ENCODE results near the gene ZFYVE27.

Gene ZFYVE27

GRCh38 chr10:97707134-97707861 lies 29.6 kb upstream of the ZFYVE27 start:
- Histone ChIP-seq H3K9me3 (ENCODE audit: control insufficient read depth, low read length) (no peaks in the 10 kb centered on the region), H3K4me1 (ENCODE audit: control insufficient read depth, insufficient read depth, low read length, poor library complexity, severe bottlenecking) (peaks cover 5% of the 10 kb centered on the region), H3K4me3 (ENCODE audit: extremely low read depth, insufficient read depth, low read length, poor library complexity, severe bottlenecking) (no peak overlapping the region), H3K36me3 (ENCODE audit: control insufficient read depth, insufficient read depth, low read length) (no peaks in the 10 kb centered on the region), H3K27ac (ENCODE audit: low read depth, low read length, severe bottlenecking) (no peak overlapping the region)
- 92 to 95% methylated on average over 10 to 11 of the region's 11 CpGs for WGBS, 2 experiments (ENCODE audit: insufficient coverage in 2 of 2)

GRCh38 chr10:97708167-97708566 lies 28.8 kb upstream of the ZFYVE27 start:
- no peak overlapping the region for H3K4me3 ChIP-seq (ENCODE audit: extremely low read depth, insufficient read depth, low read length, poor library complexity, severe bottlenecking)
- no peaks in the 10 kb centered on the region for H3K9me3 ChIP-seq (ENCODE audit: control insufficient read depth, low read length)
- no peak overlapping the region for H3K27ac ChIP-seq (ENCODE audit: low read depth, low read length, severe bottlenecking)
- WGBS, 2 experiments (ENCODE audit: insufficient coverage in 2 of 2) = 86 to 96% methylated on average over 2 of the region's 2 CpGs
- peaks cover 10% of the 10 kb centered on the region for H3K4me1 ChIP-seq (ENCODE audit: control insufficient read depth, insufficient read depth, low read length, poor library complexity, severe bottlenecking)
- H3K36me3 ChIP-seq (ENCODE audit: control insufficient read depth, insufficient read depth, low read length) = no peaks in the 10 kb centered on the region

GRCh38 chr10:97708976-97709946 lies 27.7 kb upstream of the ZFYVE27 start:
- no peaks in the 10 kb centered on the region for H3K9me3 ChIP-seq (ENCODE audit: control insufficient read depth, low read length)
- H3K27ac ChIP-seq (ENCODE audit: low read depth, low read length, severe bottlenecking) = peak overlapping the region; percentile 26
- no peak overlapping the region for H3K4me3 ChIP-seq (ENCODE audit: extremely low read depth, insufficient read depth, low read length, poor library complexity, severe bottlenecking)
- H3K36me3 ChIP-seq (ENCODE audit: control insufficient read depth, insufficient read depth, low read length) = no peaks in the 10 kb centered on the region
- H3K4me1 ChIP-seq (ENCODE audit: control insufficient read depth, insufficient read depth, low read length, poor library complexity, severe bottlenecking) = peaks cover 12% of the 10 kb centered on the region
- WGBS, 2 experiments (ENCODE audit: insufficient coverage in 2 of 2) = 46 to 60% methylated on average over 13 to 17 of the region's 18 CpGs

- Histone ChIP-seq H3K4me3 (ENCODE audit: extremely low read depth, insufficient read depth, low read length, poor library complexity, severe bottlenecking) (no peak overlapping the region), H3K36me3 (ENCODE audit: control insufficient read depth, insufficient read depth, low read length) (peaks cover 11% of the 10 kb centered on the region), H3K27ac (ENCODE audit: low read depth, low read length, severe bottlenecking) (no peak overlapping the region), H3K4me1 (ENCODE audit: control insufficient read depth, insufficient read depth, low read length, poor library complexity, severe bottlenecking) (peaks cover 23% of the 10 kb centered on the region), H3K9me3 (ENCODE audit: control insufficient read depth, low read length) (no peaks in the 10 kb centered on the region)
- WGBS, 2 experiments (ENCODE audit: insufficient coverage in 2 of 2) = 96 to 97% methylated on average over 4 to 9 of the region's 9 CpGs
Observed at GRCh38 chr10:97711640-97712572, 25.0 kb upstream of the ZFYVE27 start.

GRCh38 chr10:97713339-97713825 lies 23.5 kb upstream of the ZFYVE27 start, which contains the start of gene MARVELD1:
MARVELD1 (plus strand) TSS chr10:97713730; CDS start chr10:97713877, 147 bp downstream.
- peak within 1 kb of the TSS; percentile 74 for H3K4me3 ChIP-seq (ENCODE audit: extremely low read depth, insufficient read depth, low read length, poor library complexity, severe bottlenecking)
- H3K4me1 ChIP-seq (ENCODE audit: control insufficient read depth, insufficient read depth, low read length, poor library complexity, severe bottlenecking) = peaks cover 25% of the 10 kb centered on the region
- H3K9me3 ChIP-seq (ENCODE audit: control insufficient read depth, low read length) = no peaks in the 10 kb centered on the region
- H3K27ac ChIP-seq (ENCODE audit: low read depth, low read length, severe bottlenecking) = peak within 1 kb of the TSS; percentile 83
- WGBS, 2 experiments (ENCODE audit: insufficient coverage in 2 of 2) = 4 to 6% methylated on average over 18 to 34 of the region's 37 CpGs
- H3K36me3 ChIP-seq (ENCODE audit: control insufficient read depth, insufficient read depth, low read length) = peaks cover 25% of the 10 kb centered on the region

- H3K9me3 ChIP-seq (ENCODE audit: control insufficient read depth, low read length) = no peaks in the 10 kb centered on the region
- H3K4me3 ChIP-seq (ENCODE audit: extremely low read depth, insufficient read depth, low read length, poor library complexity, severe bottlenecking) = peak overlapping the region; percentile 74
- 0 to 1% methylated on average over 36 to 63 of the region's 69 CpGs for WGBS, 2 experiments (ENCODE audit: insufficient coverage in 2 of 2)
- H3K27ac ChIP-seq (ENCODE audit: low read depth, low read length, severe bottlenecking) = peak overlapping the region; percentile 83
- H3K36me3 ChIP-seq (ENCODE audit: control insufficient read depth, insufficient read depth, low read length) = peaks cover 31% of the 10 kb centered on the region
- peaks cover 29% of the 10 kb centered on the region for H3K4me1 ChIP-seq (ENCODE audit: control insufficient read depth, insufficient read depth, low read length, poor library complexity, severe bottlenecking)
Observed at GRCh38 chr10:97713826-97714400, 23.0 kb upstream of the ZFYVE27 start.

- Histone ChIP-seq H3K9me3 (ENCODE audit: control insufficient read depth, low read length) (no peaks in the 10 kb centered on the region), H3K4me1 (ENCODE audit: control insufficient read depth, insufficient read depth, low read length, poor library complexity, severe bottlenecking) (peaks cover 34% of the 10 kb centered on the region), H3K4me3 (ENCODE audit: extremely low read depth, insufficient read depth, low read length, poor library complexity, severe bottlenecking) (peak overlapping the region; percentile 74), H3K36me3 (ENCODE audit: control insufficient read depth, insufficient read depth, low read length) (peaks cover 36% of the 10 kb centered on the region), H3K27ac (ENCODE audit: low read depth, low read length, severe bottlenecking) (peak overlapping the region; percentile 83)
- WGBS, 2 experiments (ENCODE audit: insufficient coverage in 2 of 2) = 0 to 1% methylated on average over 45 to 58 of the region's 74 CpGs
Observed at GRCh38 chr10:97714401-97715258, 22.3 kb upstream of the ZFYVE27 start.

- peaks cover 29% of the 10 kb centered on the region for H3K4me1 ChIP-seq (ENCODE audit: control insufficient read depth, insufficient read depth, low read length, poor library complexity, severe bottlenecking)
- peak overlapping the region; percentile 83 for H3K27ac ChIP-seq (ENCODE audit: low read depth, low read length, severe bottlenecking)
- WGBS, 2 experiments (ENCODE audit: insufficient coverage in 2 of 2) = 20 to 35% methylated on average over 4 to 7 of the region's 8 CpGs
- no peaks in the 10 kb centered on the region for H3K9me3 ChIP-seq (ENCODE audit: control insufficient read depth, low read length)
- peak overlapping the region; percentile 74 for H3K4me3 ChIP-seq (ENCODE audit: extremely low read depth, insufficient read depth, low read length, poor library complexity, severe bottlenecking)
- H3K36me3 ChIP-seq (ENCODE audit: control insufficient read depth, insufficient read depth, low read length) = peaks cover 36% of the 10 kb centered on the region
Observed at GRCh38 chr10:97715259-97715874, 21.6 kb upstream of the ZFYVE27 start.

GRCh38 chr10:97717627-97718026 lies 19.3 kb upstream of the ZFYVE27 start:
- peaks cover 40% of the 10 kb centered on the region for H3K36me3 ChIP-seq (ENCODE audit: control insufficient read depth, insufficient read depth, low read length)
- H3K4me3 ChIP-seq (ENCODE audit: extremely low read depth, insufficient read depth, low read length, poor library complexity, severe bottlenecking) = no peak overlapping the region
- WGBS, 2 experiments (ENCODE audit: insufficient coverage in 2 of 2) = 92 to 99% methylated on average over 6 to 7 of the region's 7 CpGs
- peaks cover 29% of the 10 kb centered on the region for H3K4me1 ChIP-seq (ENCODE audit: control insufficient read depth, insufficient read depth, low read length, poor library complexity, severe bottlenecking)
- no peaks in the 10 kb centered on the region for H3K9me3 ChIP-seq (ENCODE audit: control insufficient read depth, low read length)
- H3K27ac ChIP-seq (ENCODE audit: low read depth, low read length, severe bottlenecking) = peak overlapping the region; percentile 74
